NCI-H146 treated with DMSO at 0.1 percent for 48 hours (cell line): ENCODE measurements around the gene ADAM8.

Experiments used
- DNase-seq: peaks from one replicate; lab custom pipeline; 2025; ENCODE audit not compliant: unreplicated experiment; lab: John Stamatoyannopoulos, UW

The ADAM8 gene

GRCh38 chr10:133251388-133252222 lies 25.1 kb downstream of the ADAM8 start:
- DNase-seq: no peak

- no peak for DNase-seq
Measured at GRCh38 chr10:133249975-133250754, 26.5 kb downstream of the ADAM8 start.

- DNase-seq: no peak
Measured at GRCh38 chr10:133249094-133249780, 27.4 kb downstream of the ADAM8 start.

- DNase-seq: no peak
Measured at GRCh38 chr10:133248334-133248715, 28.3 kb downstream of the ADAM8 start.

GRCh38 chr10:133247681-133248333 lies 28.9 kb downstream of the ADAM8 start:
- no peak for DNase-seq

GRCh38 chr10:133246236-133246626 lies 30.4 kb downstream of the ADAM8 start:
- no peak for DNase-seq

- no peak for DNase-seq
Measured at GRCh38 chr10:133245439-133246235, 31.0 kb downstream of the ADAM8 start.

GRCh38 chr10:133243593-133243992 lies 33.1 kb downstream of the ADAM8 start:
- DNase-seq: no peak

GRCh38 chr10:133242611-133243356 lies 33.9 kb downstream of the ADAM8 start:
- DNase-seq: no peak

- no peak for DNase-seq
Measured at GRCh38 chr10:133241501-133242205, 35.0 kb downstream of the ADAM8 start.

GRCh38 chr10:133239990-133240389 lies 36.7 kb downstream of the ADAM8 start:
- DNase-seq: no peak

- no peak for DNase-seq
Measured at GRCh38 chr10:133238466-133238804, 38.2 kb downstream of the ADAM8 start.

- DNase-seq: peak; percentile 42
Measured at GRCh38 chr10:133237588-133238465, 38.8 kb downstream of the ADAM8 start, which contains the start of gene VENTX. Gene VENTX (plus strand): TSS chr10:133237855. CDS start chr10:133237915, 60 bp downstream.

GRCh38 chr10:133237241-133237587 lies 39.5 kb downstream of the ADAM8 start:
- DNase-seq: no peak

GRCh38 chr10:133236401-133237240 lies 40.0 kb downstream of the ADAM8 start:
- no peak for DNase-seq

- DNase-seq: no peak
Measured at GRCh38 chr10:133235932-133236331, 40.7 kb downstream of the ADAM8 start.

- no peak for DNase-seq
Measured at GRCh38 chr10:133235265-133235855, 41.3 kb downstream of the ADAM8 start.
